Central memory CD8-positive, alpha-beta T cell (primary cell): ENCODE data around the gene TMEM202.
"Not testable (repeated sequence)": the region's sequence is repeated elsewhere in the genome, so short reads cannot be mapped to it uniquely, and the experiment has no call there.

Experiments used
- ATAC-seq: fragments of 150-1000 bp; cut with Tn5 transposase; replicated peaks from 2 replicates; pipeline ENCODE4 v1.10.0; 2022; ENCODE audit warnings: mild to moderate bottlenecking, moderate FRiP score, moderate number of reproducible peaks; ENCODE audit not compliant: poor library complexity, severe bottlenecking; ENCODE audit errors: extremely low read depth
- DNase-seq, 2 donors: peaks; one replicate each; pipeline ENCODE4 v3.0.0; 2021; ENCODE audit warnings: low spot score in 2 of 2
- H3K27ac Mint-ChIP-seq: one replicate; pipeline ENCODE4 v1.8.0; 2022; ENCODE audit warnings: low read depth, mild to moderate bottlenecking, moderate library complexity, mixed read lengths
- H3K27me3 Mint-ChIP-seq: one replicate; pipeline ENCODE4 v1.8.0; 2022; ENCODE audit warnings: mixed read lengths
- H3K36me3 Mint-ChIP-seq: one replicate; pipeline ENCODE4 v1.8.0; 2022; ENCODE audit warnings: mild to moderate bottlenecking, moderate library complexity, mixed read lengths; ENCODE audit not compliant: insufficient read depth
- H3K4me1 Mint-ChIP-seq: one replicate; pipeline ENCODE4 v1.8.0; 2022; ENCODE audit warnings: mixed read lengths
- H3K4me3 Mint-ChIP-seq: one replicate; pipeline ENCODE4 v1.8.0; 2022; ENCODE audit warnings: mild to moderate bottlenecking, moderate library complexity, mixed read lengths
- H3K9me3 Mint-ChIP-seq: one replicate; pipeline ENCODE4 v1.8.0; 2022; ENCODE audit warnings: mixed read lengths

The TMEM202 gene

DNA sequence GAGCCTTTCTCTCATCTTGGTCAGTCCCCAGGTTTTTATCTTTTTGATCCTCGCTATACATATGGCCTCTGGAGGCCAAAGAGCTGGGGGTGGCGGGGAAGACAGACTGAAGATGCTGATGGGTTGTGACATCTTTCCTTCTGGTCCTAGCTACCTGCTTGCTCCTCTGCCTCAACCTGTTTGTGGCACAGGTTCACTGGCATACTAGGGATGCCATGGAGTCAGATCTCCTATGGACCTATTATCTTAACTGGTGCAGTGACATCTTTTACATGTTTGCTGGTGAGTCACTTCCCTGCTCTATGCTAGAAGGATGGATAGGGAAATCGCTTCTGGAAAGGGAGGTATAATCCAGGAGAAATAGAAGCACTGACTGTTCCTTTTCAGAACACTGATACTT is 8.8 kb downstream of the TMEM202 start:
- DNase-seq: no peak
- Mint-ChIP-seq H3K36me3 (peaks cover 3% of the 10 kb centered on the region), H3K27me3 (peaks cover 94% of the 10 kb centered on the region)

DNA sequence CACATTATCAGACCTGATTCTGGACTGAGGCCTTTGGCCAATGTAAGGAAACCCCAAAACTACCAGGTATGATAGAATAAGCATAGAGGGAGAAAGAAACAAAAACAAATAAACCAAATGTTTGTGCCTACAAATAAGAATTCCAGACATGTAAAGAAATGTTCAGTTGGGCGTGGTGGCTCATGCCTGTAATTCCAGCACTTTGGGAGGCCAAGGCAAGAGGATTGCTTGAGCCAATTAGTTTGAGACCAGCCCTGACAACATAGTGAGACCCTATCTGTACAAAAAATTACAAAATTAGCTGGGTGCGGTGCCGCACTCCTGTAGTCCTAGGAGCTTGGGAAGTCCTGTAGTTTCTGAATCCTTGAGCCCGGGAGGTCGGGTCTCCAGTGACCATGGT is 13.0 kb downstream of the TMEM202 start:
- H3K36me3 Mint-ChIP-seq: peaks cover 1% of the 10 kb centered on the region
- no peaks in the 10 kb centered on the region for H3K9me3 Mint-ChIP-seq
- no peak for DNase-seq
- H3K4me1 Mint-ChIP-seq: no peaks in the 10 kb centered on the region
- ATAC-seq: no peak
- H3K27ac Mint-ChIP-seq: no peak overlapping the region
- no peak overlapping the region for H3K4me3 Mint-ChIP-seq
- peaks cover 74% of the 10 kb centered on the region for H3K27me3 Mint-ChIP-seq

More for the DNA sequence above, 8.8 kb downstream of the TMEM202 start:
- no peak for ATAC-seq
- H3K4me1 Mint-ChIP-seq: no peaks in the 10 kb centered on the region
- no peaks in the 10 kb centered on the region for H3K9me3 Mint-ChIP-seq
- no peak overlapping the region for H3K4me3 Mint-ChIP-seq
- no peak overlapping the region for H3K27ac Mint-ChIP-seq

DNA sequence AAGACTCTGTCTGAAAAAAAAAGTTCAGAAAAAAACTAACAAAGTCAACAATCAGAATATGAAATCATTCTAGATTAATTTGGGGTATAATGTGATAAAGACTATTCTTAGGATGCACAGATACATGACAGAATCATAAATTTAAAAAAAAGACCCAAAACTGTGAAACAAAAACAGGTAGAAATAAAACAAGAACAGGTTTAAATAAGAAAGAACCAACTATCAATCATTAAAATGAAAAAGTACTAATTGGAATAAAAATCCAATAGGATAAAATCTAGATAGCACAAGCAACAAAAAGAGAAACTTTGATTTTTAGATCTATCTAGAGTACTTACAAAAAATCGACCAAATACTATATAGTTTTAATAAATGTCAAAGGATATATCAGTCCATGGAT is 13.4 kb downstream of the TMEM202 start:
- Mint-ChIP-seq H3K36me3 (peaks cover 1% of the 10 kb centered on the region), H3K4me1 (no peaks in the 10 kb centered on the region), H3K9me3 (no peaks in the 10 kb centered on the region), H3K27me3 (peaks cover 70% of the 10 kb centered on the region), H3K27ac (no peak overlapping the region), H3K4me3 (no peak overlapping the region)
- ATAC-seq (no peak), DNase-seq (no peak)

DNA sequence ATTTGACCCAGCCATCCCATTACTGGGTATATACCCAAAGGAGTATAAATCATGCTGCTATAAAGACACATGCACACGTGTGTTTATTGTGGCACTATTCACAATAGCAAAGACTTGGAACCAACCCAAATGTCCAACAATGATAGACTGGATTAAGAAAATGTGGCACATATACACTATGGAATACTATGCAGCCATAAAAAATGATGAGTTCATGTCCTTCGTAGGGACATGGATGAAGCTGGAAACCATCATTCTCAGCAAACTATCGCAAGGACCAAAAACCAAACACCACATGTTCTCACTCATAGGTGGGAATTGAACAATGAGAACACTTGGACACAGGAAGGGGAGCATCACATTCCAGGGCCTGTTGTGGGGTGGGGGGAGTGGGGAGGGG is 15.2 kb downstream of the TMEM202 start:
- H3K36me3 Mint-ChIP-seq, DNase-seq, H3K4me1 Mint-ChIP-seq, ATAC-seq, H3K9me3 Mint-ChIP-seq, H3K4me3 Mint-ChIP-seq, H3K27ac Mint-ChIP-seq: not testable (repeated sequence)
- H3K27me3 Mint-ChIP-seq: peaks cover 59% of the 10 kb centered on the region

DNA sequence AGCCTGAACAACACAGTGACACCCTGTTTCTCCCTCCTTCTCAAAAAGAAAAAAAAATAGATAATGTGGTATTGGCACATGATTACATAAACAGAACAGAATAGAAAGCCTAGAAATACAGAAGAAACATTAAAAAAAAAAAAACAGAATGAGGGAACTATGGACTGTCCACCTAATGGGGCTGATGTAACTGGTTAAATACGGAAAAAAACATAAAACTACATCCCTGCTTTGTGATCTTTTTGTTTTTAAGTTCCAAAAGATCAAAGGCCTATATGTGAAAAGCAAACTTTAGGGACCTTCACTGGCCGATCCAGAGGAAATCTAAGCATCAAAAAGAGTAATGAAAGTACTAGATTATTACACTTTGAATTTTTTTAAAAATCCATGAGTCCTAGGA is 17.2 kb downstream of the TMEM202 start:
- no peaks in the 10 kb centered on the region for H3K9me3 Mint-ChIP-seq
- no peak for ATAC-seq
- peaks cover 1% of the 10 kb centered on the region for H3K36me3 Mint-ChIP-seq
- H3K4me1 Mint-ChIP-seq: no peaks in the 10 kb centered on the region
- no peak overlapping the region for H3K4me3 Mint-ChIP-seq
- DNase-seq: no peak
- H3K27ac Mint-ChIP-seq: no peak overlapping the region
- H3K27me3 Mint-ChIP-seq: peaks cover 40% of the 10 kb centered on the region

DNA sequence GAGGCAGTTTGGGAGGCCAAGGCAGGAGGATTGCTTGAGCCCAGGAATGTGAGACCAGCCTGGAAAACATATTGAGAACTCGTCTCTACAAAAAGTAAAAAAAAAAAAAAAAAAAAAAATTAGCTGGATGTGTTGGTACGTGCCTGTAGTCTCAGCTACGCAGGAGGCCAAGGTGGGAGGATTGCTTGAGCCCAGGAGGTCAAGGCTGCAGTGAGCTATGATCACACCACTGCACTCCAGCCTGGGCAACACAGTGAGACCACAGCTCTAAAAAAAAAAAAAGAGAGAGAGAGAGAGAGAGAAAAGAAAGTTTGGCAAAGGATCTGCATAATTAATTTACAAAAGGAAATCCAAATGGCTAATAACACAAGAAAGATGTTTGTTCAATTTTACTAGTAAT is 21.7 kb downstream of the TMEM202 start:
- not testable (repeated sequence) for H3K36me3 Mint-ChIP-seq

DNA sequence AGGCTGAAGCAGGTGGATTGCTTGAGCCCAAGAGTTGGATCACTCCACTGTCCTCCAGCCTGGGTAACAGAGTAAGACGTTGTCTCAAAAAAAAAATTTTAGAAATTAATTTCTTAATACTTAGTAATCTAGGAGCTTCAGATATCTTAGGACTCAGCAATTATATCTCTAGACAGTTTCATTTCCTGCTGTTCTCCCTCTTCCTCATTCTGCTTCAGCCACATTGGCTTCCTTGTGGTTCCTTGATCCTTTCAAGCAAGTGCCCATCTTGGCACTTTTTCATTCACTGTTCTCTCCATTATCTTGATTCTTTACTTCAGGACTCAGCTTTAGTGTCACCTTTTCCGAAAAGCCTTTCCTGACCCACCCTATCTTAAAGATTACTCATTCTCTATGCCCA is 22.5 kb downstream of the TMEM202 start:
- Mint-ChIP-seq H3K27me3 (peaks cover 8% of the 10 kb centered on the region), H3K36me3 (no peaks in the 10 kb centered on the region), H3K4me3 (no peak overlapping the region), H3K27ac (no peak overlapping the region), H3K4me1 (no peaks in the 10 kb centered on the region), H3K9me3 (no peaks in the 10 kb centered on the region)
- ATAC-seq (no peak), DNase-seq (no peak)

More for the DNA sequence above, 21.7 kb downstream of the TMEM202 start:
- DNase-seq, H3K27ac Mint-ChIP-seq, H3K4me1 Mint-ChIP-seq, H3K4me3 Mint-ChIP-seq, H3K27me3 Mint-ChIP-seq, H3K9me3 Mint-ChIP-seq, ATAC-seq: not testable (repeated sequence)

DNA sequence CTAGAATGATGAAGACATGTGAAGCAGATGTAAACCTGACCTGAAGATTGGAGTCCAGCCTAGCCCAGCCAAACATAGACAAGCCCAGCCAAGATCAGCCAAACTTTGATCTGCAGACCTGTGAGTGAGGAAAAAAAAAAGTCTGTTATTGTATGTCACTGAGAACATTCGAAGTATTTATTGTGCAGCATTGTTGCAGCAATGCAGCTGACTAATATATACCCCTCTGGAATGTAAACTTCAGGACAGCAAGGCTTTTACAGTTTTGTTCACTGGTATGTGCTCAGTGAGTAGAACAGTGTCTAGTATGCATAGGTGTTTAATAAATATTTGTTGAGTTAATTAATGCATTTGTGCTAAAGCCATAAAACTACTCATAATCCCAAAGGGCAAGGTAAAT is 23.4 kb downstream of the TMEM202 start:
- H3K36me3 Mint-ChIP-seq: no peaks in the 10 kb centered on the region
- peaks cover 8% of the 10 kb centered on the region for H3K27me3 Mint-ChIP-seq

DNA sequence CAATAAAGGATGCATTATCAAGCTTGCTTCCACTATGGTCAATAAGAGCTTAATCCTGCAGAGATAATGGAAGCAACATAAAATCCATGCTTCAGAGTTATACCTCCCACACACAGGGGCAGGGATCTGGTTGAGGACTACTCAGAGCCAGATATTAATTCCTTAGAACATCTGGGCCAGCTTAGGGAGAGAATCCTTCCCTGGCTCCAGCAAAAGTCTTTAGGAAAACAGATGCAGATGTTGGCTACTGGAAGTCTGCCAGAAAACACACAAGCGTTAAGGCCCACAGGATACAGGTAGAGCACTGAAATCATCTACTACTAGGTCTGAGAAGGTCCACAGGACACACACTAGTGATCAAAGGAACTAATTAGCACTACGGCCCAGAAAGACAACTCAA is 25.2 kb downstream of the TMEM202 start:
- H3K9me3 Mint-ChIP-seq: peaks cover 11% of the 10 kb centered on the region
- H3K4me1 Mint-ChIP-seq: no peaks in the 10 kb centered on the region
- no peak for DNase-seq
- H3K27ac Mint-ChIP-seq: no peak overlapping the region
- H3K27me3 Mint-ChIP-seq: no peaks in the 10 kb centered on the region
- H3K4me3 Mint-ChIP-seq: no peak overlapping the region
- no peak for ATAC-seq
- H3K36me3 Mint-ChIP-seq: no peaks in the 10 kb centered on the region

More for the DNA sequence above, 23.4 kb downstream of the TMEM202 start:
- DNase-seq: no peak
- Mint-ChIP-seq H3K4me3 (no peak overlapping the region), H3K4me1 (no peaks in the 10 kb centered on the region), H3K27ac (no peak overlapping the region), H3K9me3 (peaks cover 6% of the 10 kb centered on the region)
- no peak for ATAC-seq

DNA sequence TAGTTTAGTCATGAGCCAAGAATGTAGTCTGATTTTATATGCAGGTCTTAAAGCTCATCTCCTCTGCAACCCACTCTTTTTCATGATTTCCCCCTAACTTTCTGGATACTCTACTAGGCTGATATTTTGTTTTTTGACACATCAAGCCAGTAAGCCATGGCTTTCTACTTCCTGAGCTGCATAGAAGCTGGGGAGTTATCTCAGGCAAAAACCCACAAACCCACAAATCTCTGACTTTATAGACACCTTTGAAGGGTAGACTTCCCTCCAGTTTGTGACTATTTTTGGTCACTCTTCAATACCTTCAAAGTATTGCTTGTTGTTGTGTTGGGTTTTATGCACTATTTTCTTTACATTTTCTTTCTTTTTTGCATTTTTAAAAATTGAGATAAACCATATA is 28.6 kb downstream of the TMEM202 start:
- no peak for DNase-seq
- H3K36me3 Mint-ChIP-seq: no peaks in the 10 kb centered on the region

DNA sequence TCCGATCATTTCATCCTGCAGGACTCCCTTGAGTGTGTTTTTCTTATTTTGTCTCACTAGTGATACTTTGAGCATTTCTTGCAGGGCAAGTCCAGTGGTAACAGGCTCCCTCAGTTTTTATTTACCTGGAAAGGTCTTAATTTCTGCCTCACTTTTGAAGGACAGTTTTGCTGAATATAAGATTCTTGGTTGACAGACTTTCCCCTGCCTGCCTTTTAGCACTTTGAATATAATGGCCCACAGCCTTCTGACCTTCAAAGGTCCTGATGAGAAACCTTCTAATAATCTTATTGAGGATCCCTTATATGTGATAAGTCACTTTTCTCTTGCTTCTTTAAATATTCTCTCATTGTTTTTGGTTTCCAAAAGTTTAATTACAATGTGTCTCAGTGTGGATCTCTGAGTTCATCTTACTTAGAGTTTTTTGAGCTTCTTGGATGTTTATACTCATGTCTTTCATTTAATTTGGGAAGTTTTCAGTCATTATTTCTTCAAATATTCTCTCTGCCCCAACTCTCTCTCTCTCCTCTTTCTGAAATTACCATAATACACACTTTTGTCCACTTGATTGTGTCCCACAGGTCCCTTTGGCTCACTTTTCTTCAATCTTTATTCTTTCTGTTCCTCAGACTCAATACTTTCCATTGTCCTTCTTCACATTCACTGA is 39.7 kb downstream of the TMEM202 start:
- no peaks in the 10 kb centered on the region for H3K4me1 Mint-ChIP-seq
- DNase-seq: no peak
- peaks cover 65% of the 10 kb centered on the region for H3K27me3 Mint-ChIP-seq
- H3K9me3 Mint-ChIP-seq: peaks cover 12% of the 10 kb centered on the region
- H3K4me3 Mint-ChIP-seq: no peak overlapping the region
- no peaks in the 10 kb centered on the region for H3K36me3 Mint-ChIP-seq
- H3K27ac Mint-ChIP-seq: no peak overlapping the region
- no peak for ATAC-seq

More for the DNA sequence above, 28.6 kb downstream of the TMEM202 start:
- Mint-ChIP-seq H3K9me3 (peaks cover 11% of the 10 kb centered on the region), H3K27me3 (peaks cover 13% of the 10 kb centered on the region), H3K27ac (no peak overlapping the region), H3K4me3 (no peak overlapping the region), H3K4me1 (no peaks in the 10 kb centered on the region)
- ATAC-seq: no peak

DNA sequence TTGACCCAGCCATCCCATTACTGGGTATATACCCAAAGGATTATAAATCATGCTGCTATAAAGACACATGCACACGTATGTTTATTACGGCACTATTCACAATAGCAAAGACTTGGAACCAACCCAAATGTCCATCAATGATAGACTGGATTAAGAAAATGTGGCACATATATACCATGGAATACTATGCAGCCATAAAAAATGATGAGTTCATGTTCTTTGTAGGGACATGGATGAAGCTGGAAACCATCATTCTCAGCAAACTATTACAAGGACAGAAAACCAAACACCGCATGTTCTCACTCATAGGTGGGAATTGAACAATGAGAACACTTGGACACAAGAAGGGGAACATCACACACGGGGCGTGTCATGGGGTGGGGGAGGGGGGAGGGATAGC is 44.7 kb downstream of the TMEM202 start:
- not testable (repeated sequence) for ATAC-seq, H3K9me3 Mint-ChIP-seq, H3K27ac Mint-ChIP-seq, H3K4me3 Mint-ChIP-seq, H3K36me3 Mint-ChIP-seq, DNase-seq, H3K4me1 Mint-ChIP-seq
- H3K27me3 Mint-ChIP-seq: peaks cover 49% of the 10 kb centered on the region

DNA sequence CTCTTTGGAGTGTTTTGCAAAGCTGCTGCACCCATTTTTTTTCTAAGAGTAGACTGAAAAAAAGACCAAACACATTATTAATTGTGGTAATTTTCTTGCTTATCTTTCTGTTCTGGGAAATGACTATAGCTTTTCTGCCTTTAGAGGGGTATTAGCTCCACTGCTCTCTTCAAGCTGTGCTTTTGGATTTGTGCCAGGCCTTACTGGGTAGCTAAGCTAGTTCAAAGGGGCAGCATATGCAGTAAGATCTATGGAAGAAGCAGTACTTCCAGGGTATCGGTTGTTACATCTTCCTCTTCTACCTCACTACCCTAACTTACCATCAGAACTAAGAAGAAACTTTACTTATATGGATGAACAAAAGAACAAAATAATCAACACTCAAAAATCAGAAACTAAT is 47.3 kb downstream of the TMEM202 start:
- H3K36me3 Mint-ChIP-seq: peaks cover 1% of the 10 kb centered on the region
- no peaks in the 10 kb centered on the region for H3K9me3 Mint-ChIP-seq
- H3K27ac Mint-ChIP-seq: no peak overlapping the region
- ATAC-seq (no peak), DNase-seq (no peak)
- H3K4me3 Mint-ChIP-seq: no peak overlapping the region
- H3K4me1 Mint-ChIP-seq: no peaks in the 10 kb centered on the region
- peaks cover 42% of the 10 kb centered on the region for H3K27me3 Mint-ChIP-seq
